ENCODE measurements around the gene SPPL2C.

GRCh38 chr17:45812102-45812501, 32.6 kb upstream of the SPPL2C start:
- peak; percentile 66 for TF ChIP-seq CTCF (IDR thresholded peaks at IDR 0.05)
- TF ChIP-seq ZFX (IDR thresholded peaks at IDR 0.05; ENCODE audit: borderline replicate concordance): no peak

All from 22Rv1 (cell line).